ENCODE data around the gene PIAS2.

PIAS2 gene

DNA sequence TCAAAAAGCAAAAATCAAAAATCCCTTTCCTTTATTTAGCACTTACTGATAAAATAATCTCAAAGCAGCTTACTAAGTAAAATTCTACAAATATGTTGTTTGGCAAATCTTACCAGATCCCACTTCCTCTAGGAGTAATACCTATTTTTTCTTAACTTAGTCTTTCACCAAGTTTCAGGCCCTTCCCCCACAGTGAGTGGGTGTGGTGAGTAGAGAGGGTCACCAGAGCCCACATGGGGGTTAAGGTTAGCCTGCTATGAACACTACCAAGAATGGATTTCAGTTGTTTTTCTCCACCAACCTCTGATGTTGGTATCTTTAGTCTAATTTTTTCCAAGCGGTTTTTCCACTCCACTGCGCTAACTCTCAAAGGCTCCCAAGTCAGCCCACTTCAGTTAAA is 23.2 kb downstream of the PIAS2 start:
- TF ChIP-seq POLR2AphosphoS5 (IDR thresholded peaks at IDR 0.05; ENCODE audit: low read depth, low read length), result no peak
- no peak for TF ChIP-seq FOXP2 (optimal IDR thresholded peaks at IDR 0.05; ENCODE audit: borderline replicate concordance, extremely low read depth, extremely low read length, insufficient read depth)
- TF ChIP-seq TAF1 (IDR thresholded peaks at IDR 0.05; ENCODE audit: borderline replicate concordance, insufficient read depth, low read length), result no peak

DNA sequence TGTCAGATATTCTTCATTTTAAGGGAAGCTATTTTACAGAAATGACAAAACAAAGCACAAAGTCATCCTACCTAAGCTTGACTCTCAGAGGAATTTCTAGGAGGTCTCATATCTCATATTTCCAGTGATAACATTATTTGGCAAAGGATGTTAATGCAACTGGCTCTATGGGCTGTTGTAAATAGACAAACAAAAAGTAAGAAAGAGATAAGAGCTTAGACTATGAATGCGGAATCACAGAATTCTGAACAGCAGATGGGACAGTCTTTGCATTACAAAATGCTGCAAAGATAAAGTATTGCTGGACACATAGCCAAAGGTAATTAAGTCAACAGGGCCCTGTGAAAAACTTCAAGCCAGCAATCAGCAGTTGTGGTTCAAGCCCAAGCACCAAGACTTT is 23.9 kb downstream of the PIAS2 start:
- TF ChIP-seq TAF1 (IDR thresholded peaks at IDR 0.05; ENCODE audit: borderline replicate concordance, insufficient read depth, low read length) (no peak), SIN3A (IDR thresholded peaks at IDR 0.05; ENCODE audit: borderline replicate concordance, insufficient read depth, low read length) (no peak), POLR2AphosphoS5 (IDR thresholded peaks at IDR 0.05; ENCODE audit: low read depth, low read length) (no peak), FOXP2 (optimal IDR thresholded peaks at IDR 0.05; ENCODE audit: borderline replicate concordance, extremely low read depth, extremely low read length, insufficient read depth) (no peak)
- TF ChIP-seq, protein P1, sequence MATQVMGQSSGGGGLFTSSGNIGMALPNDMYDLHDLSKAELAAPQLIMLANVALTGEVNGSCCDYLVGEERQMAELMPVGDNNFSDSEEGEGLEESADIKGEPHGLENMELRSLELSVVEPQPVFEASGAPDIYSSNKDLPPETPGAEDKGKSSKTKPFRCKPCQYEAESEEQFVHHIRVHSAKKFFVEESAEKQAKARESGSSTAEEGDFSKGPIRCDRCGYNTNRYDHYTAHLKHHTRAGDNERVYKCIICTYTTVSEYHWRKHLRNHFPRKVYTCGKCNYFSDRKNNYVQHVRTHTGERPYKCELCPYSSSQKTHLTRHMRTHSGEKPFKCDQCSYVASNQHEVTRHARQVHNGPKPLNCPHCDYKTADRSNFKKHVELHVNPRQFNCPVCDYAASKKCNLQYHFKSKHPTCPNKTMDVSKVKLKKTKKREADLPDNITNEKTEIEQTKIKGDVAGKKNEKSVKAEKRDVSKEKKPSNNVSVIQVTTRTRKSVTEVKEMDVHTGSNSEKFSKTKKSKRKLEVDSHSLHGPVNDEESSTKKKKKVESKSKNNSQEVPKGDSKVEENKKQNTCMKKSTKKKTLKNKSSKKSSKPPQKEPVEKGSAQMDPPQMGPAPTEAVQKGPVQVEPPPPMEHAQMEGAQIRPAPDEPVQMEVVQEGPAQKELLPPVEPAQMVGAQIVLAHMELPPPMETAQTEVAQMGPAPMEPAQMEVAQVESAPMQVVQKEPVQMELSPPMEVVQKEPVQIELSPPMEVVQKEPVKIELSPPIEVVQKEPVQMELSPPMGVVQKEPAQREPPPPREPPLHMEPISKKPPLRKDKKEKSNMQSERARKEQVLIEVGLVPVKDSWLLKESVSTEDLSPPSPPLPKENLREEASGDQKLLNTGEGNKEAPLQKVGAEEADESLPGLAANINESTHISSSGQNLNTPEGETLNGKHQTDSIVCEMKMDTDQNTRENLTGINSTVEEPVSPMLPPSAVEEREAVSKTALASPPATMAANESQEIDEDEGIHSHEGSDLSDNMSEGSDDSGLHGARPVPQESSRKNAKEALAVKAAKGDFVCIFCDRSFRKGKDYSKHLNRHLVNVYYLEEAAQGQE (IDR thresholded peaks at IDR 0.05; ENCODE audit: insufficient read depth in 1 of 2, low read depth in 2 of 2, low read length in 2 of 2), result no peak

DNA sequence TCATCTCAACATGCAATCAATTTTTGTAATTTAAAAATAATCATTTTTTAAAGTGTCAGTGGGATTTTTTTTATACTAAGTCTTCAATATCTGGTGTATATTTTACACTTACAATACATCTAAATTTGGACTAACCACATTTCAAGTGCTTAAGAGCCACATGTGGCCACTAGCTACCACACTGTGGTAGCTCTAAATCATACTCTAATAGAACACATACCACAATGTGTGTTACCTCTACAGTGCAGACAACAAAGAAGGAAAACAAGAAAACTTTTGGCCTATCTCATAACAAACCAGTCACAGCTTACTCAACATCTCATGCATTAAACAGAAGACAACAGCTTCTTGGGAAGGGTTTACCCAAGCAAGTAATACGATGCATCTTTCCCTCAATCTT is 24.5 kb downstream of the PIAS2 start:
- no peak for TF ChIP-seq SIN3A (IDR thresholded peaks at IDR 0.05; ENCODE audit: borderline replicate concordance, insufficient read depth, low read length)
- TF ChIP-seq, protein P1 (IDR thresholded peaks at IDR 0.05; ENCODE audit: insufficient read depth in 1 of 2, low read depth in 2 of 2, low read length in 2 of 2), result no peak
- TF ChIP-seq TAF1 (IDR thresholded peaks at IDR 0.05; ENCODE audit: borderline replicate concordance, insufficient read depth, low read length), result no peak

DNA sequence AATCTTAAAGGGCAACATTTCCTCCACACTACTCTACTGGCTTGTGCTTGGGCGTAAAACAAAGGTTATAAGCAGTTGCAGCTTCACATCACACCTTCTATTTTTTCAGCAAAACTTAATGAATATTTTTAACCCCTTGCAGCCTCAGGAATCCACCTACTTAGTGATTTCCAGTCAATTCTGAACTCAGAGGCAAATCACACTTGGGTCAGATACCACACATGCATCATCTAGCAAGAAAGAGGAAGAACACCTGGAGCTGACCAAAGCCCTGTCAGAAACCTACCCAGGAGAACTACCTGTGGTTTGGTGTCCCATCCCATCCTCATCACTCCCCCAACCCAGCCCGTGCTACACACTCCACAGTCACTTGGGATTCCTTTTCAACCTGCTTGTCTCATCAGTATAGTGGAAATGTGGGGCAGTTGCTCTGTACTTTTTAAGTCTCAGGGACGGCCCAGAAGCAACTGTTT is 25.5 kb downstream of the PIAS2 start:
- no peak for TF ChIP-seq FOXP2 (optimal IDR thresholded peaks at IDR 0.05; ENCODE audit: borderline replicate concordance, extremely low read depth, extremely low read length, insufficient read depth)
- no peak for TF ChIP-seq POLR2AphosphoS5 (IDR thresholded peaks at IDR 0.05; ENCODE audit: low read depth, low read length)
- TF ChIP-seq, protein P1 (IDR thresholded peaks at IDR 0.05; ENCODE audit: insufficient read depth in 1 of 2, low read depth in 2 of 2, low read length in 2 of 2), result no peak
- TF ChIP-seq SIN3A (IDR thresholded peaks at IDR 0.05; ENCODE audit: borderline replicate concordance, insufficient read depth, low read length), result no peak
- no peak for TF ChIP-seq TAF1 (IDR thresholded peaks at IDR 0.05; ENCODE audit: borderline replicate concordance, insufficient read depth, low read length)

DNA sequence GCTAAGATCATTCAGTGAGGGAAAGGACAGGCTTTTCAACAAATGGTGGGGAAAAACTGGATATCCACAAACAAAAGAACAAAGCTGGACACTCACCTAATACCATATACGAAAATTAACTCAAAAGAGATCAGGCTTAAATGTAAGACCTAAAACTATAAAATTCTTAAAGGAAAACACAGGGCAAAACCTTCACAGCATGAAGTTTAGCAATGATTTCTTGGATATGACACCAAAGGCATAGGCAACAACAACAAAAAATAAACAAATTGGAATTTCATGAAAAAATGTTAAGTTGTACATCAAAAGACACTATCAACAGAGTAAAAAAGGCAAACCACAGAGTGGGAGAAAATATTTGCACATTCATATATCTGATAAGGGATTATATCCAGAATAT is 28.3 kb downstream of the PIAS2 start:
- no peak for TF ChIP-seq FOXP2 (optimal IDR thresholded peaks at IDR 0.05; ENCODE audit: borderline replicate concordance, extremely low read depth, extremely low read length, insufficient read depth)
- no peak for TF ChIP-seq TAF1 (IDR thresholded peaks at IDR 0.05; ENCODE audit: borderline replicate concordance, insufficient read depth, low read length)
- TF ChIP-seq, protein P1 (IDR thresholded peaks at IDR 0.05; ENCODE audit: insufficient read depth in 1 of 2, low read depth in 2 of 2, low read length in 2 of 2), result no peak
- TF ChIP-seq SIN3A (IDR thresholded peaks at IDR 0.05; ENCODE audit: borderline replicate concordance, insufficient read depth, low read length), result no peak
- no peak for TF ChIP-seq POLR2AphosphoS5 (IDR thresholded peaks at IDR 0.05; ENCODE audit: low read depth, low read length)

All from PFSK-1 (cell line).